Mesothelial cell of epicardium (in vitro differentiated cells): ENCODE data around the gene MEGF8. TPM values are rescaled to one million over a fixed set of nuclear protein-coding genes. Genes with fewer than 3 reads are reported as not detected.

Experiments
- DNase-seq, 2 experiments: peaks; one replicate each; pipeline ENCODE4 v3.0.0; 2021; ENCODE audit warnings: low spot score in 2 of 2; ENCODE audit not compliant: unreplicated experiment in 2 of 2
- H3K27ac Mint-ChIP-seq: 2 replicates; pipeline ENCODE4 v1.8.0; 2021; ENCODE audit warnings: mixed read lengths
- H3K27me3 Mint-ChIP-seq: 2 replicates; pipeline ENCODE4 v1.8.0; 2021; ENCODE audit warnings: low read depth, mixed read lengths
- H3K36me3 Mint-ChIP-seq: 2 replicates; pipeline ENCODE4 v1.8.0; 2021; ENCODE audit warnings: mixed read lengths
- H3K4me1 Mint-ChIP-seq: 2 replicates; pipeline ENCODE4 v1.8.0; 2021; ENCODE audit warnings: mixed read lengths
- H3K4me3 Mint-ChIP-seq: 2 replicates; pipeline ENCODE4 v1.8.0; 2021; ENCODE audit warnings: mild to moderate bottlenecking, moderate library complexity, mixed read lengths
- H3K9me3 Mint-ChIP-seq: 2 replicates; pipeline ENCODE4 v1.8.0; 2021; ENCODE audit warnings: mixed read lengths
- total RNA-seq: library from RNA; stranded (reverse); gene quantifications from 3 replicates; pipeline ENCODE4 v1.2.1, GENCODE V29; 2021
- TF ChIP-seq, protein P1 (sequence below): fragments of 200-600 bp; sonication (generic); IDR thresholded peaks from one replicate; pipeline ENCODE4 v1.5.0; 2021; ENCODE audit warnings: antibody characterized with exemption; ENCODE audit not compliant: unreplicated experiment

MEGF8 gene
- total RNA-seq, 1 donor from 2014 or later, result 58.9 TPM

DNA sequence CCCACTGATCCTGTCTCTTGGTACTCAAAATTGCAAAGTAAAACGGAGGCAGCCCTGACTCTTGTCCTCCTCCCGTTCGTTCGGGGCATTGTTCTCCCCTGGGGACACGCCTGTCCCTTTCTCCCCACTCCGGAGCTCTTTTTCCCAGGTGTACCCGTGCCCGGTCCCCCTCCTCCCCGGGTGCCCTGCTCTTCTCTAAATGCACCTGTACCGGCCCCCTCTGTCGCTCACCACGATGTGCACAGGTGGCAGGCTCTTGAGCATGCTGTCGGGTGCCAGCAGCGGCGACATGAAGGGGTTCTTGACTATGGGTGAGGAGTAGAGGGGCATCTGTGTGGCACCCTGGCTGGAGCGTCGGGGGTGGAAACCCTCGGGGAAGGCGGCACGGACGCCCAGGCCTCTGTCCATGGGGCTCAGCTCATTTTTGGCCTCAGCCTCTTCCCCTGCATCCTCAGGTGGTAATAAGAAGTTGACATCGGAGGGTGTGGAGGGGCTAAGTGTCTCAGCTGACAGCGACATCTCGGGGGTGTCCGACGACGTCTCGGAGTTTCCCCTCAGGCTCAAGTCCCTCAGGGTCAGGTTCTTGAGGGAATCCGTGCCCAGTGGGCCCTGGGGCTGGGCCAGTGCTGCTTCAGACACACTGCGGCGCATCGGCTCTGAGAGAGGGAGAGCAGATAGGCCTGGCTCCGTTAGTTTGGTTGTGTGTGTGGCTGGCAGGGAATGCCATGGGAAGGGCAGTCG is 77.1 kb downstream of the MEGF8 start:
- TF ChIP-seq, protein P1, sequence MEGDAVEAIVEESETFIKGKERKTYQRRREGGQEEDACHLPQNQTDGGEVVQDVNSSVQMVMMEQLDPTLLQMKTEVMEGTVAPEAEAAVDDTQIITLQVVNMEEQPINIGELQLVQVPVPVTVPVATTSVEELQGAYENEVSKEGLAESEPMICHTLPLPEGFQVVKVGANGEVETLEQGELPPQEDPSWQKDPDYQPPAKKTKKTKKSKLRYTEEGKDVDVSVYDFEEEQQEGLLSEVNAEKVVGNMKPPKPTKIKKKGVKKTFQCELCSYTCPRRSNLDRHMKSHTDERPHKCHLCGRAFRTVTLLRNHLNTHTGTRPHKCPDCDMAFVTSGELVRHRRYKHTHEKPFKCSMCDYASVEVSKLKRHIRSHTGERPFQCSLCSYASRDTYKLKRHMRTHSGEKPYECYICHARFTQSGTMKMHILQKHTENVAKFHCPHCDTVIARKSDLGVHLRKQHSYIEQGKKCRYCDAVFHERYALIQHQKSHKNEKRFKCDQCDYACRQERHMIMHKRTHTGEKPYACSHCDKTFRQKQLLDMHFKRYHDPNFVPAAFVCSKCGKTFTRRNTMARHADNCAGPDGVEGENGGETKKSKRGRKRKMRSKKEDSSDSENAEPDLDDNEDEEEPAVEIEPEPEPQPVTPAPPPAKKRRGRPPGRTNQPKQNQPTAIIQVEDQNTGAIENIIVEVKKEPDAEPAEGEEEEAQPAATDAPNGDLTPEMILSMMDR, result no peak
- Mint-ChIP-seq H3K27ac (no peak overlapping the region), H3K4me3 (peak overlapping the region; percentile 82), H3K27me3 (no peaks in the 10 kb centered on the region), H3K9me3 (no peaks in the 10 kb centered on the region), H3K36me3 (no peaks in the 10 kb centered on the region), H3K4me1 (peaks cover 21% of the 10 kb centered on the region)
- DNase-seq, result no peak

GRCh38 chr19:42403586-42403985 is 78.2 kb downstream of the MEGF8 start:
- TF ChIP-seq, protein P1, result no peak
- H3K9me3 Mint-ChIP-seq, result no peaks in the 10 kb centered on the region
- no peak overlapping the region for H3K27ac Mint-ChIP-seq
- H3K27me3 Mint-ChIP-seq, result no peaks in the 10 kb centered on the region
- peaks cover 16% of the 10 kb centered on the region for H3K4me1 Mint-ChIP-seq
- H3K36me3 Mint-ChIP-seq, result peaks cover 4% of the 10 kb centered on the region
- no peak for DNase-seq
- peak overlapping the region; percentile 10 for H3K4me3 Mint-ChIP-seq

GRCh38 chr19:42406111-42406510 is 80.7 kb downstream of the MEGF8 start:
- Mint-ChIP-seq H3K27ac (no peak overlapping the region), H3K27me3 (no peaks in the 10 kb centered on the region), H3K4me1 (peaks cover 14% of the 10 kb centered on the region), H3K9me3 (no peaks in the 10 kb centered on the region), H3K4me3 (no peak overlapping the region), H3K36me3 (peaks cover 4% of the 10 kb centered on the region)
- TF ChIP-seq, protein P1, result no peak
- DNase-seq, result no peak

GRCh38 chr19:42407085-42407815 is 81.8 kb downstream of the MEGF8 start:
- no peak overlapping the region for H3K4me3 Mint-ChIP-seq
- H3K27ac Mint-ChIP-seq, result no peak overlapping the region
- H3K36me3 Mint-ChIP-seq, result peaks cover 4% of the 10 kb centered on the region
- DNase-seq, result no peak
- TF ChIP-seq, protein P1, result no peak
- peaks cover 9% of the 10 kb centered on the region for H3K4me1 Mint-ChIP-seq
- no peaks in the 10 kb centered on the region for H3K9me3 Mint-ChIP-seq
- no peaks in the 10 kb centered on the region for H3K27me3 Mint-ChIP-seq

DNA sequence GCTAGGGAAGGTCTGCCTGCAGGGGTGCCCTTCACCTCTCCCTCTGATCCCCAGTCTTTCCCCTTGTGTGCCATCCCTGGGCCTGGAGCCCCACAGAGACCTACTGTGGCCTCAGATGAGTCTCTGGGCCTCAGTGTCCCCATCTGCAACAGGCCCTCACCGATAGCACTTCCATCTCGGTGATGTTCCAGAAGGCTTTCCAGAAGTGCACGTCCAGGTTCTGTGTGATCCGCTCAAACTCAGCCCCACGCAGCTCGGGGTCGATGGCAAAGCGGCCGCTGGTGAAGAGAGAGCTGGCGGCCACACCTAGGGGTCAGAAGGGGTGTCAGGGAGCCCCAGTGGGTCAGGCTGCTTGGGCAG is 82.4 kb downstream of the MEGF8 start:
- peaks cover 6% of the 10 kb centered on the region for H3K4me1 Mint-ChIP-seq
- H3K27me3 Mint-ChIP-seq, result no peaks in the 10 kb centered on the region
- TF ChIP-seq, protein P1, result no peak
- no peak overlapping the region for H3K27ac Mint-ChIP-seq
- peaks cover 4% of the 10 kb centered on the region for H3K36me3 Mint-ChIP-seq
- H3K4me3 Mint-ChIP-seq, result no peak overlapping the region
- no peak for DNase-seq
- no peaks in the 10 kb centered on the region for H3K9me3 Mint-ChIP-seq
